ENCODE results near the gene TUBGCP5. TPM values are rescaled to one million over a fixed set of nuclear protein-coding genes. Genes with fewer than 3 reads are reported as not detected.
A peak's percentile ranks its signal among the peaks of the same experiment; 100 is the strongest.

Gene TUBGCP5
- total and polyA plus RNA-seq, 10 of the 15 experiments (the other 5 are each of a cell fraction or from before 2014, with no cell fraction given) = 6.4 to 29.2 (median 20.2) TPM

GRCh38 chr15:23069496-23070166 is 30.3 kb upstream of the TUBGCP5 start:
- no peak overlapping the region for H3K4me3 ChIP-seq
- BruUV-seq (replicated peaks) = no TSS peak
- WGBS (ENCODE audit: insufficient coverage, insufficient replicate concordance, low lambda C conversion rate, missing lambda C conversion rate) = 56% methylated on average over 19 of the region's 20 CpGs
- in situ Hi-C loops (cut with MboI) (loop anchor here (5.0 kb wide), 1 partner anchor 62 kb away; no protein-coding TSS in a partner anchor), intact Hi-C loops (cut with micrococcal nuclease; ENCODE audit: unreplicated experiment) (no loop called here)
- no peaks in the 10 kb centered on the region for H3K4me1 ChIP-seq (ENCODE audit: control insufficient read depth, insufficient read depth, low read length)
- H3K9me3 ChIP-seq (replicated peaks; ENCODE audit: control insufficient read depth, insufficient read depth, low read length) = no peaks in the 10 kb centered on the region
- no peaks in the 10 kb centered on the region for H4K20me1 ChIP-seq (ENCODE audit: control insufficient read depth, insufficient read depth)
- DNase-seq (ENCODE audit: low read depth, low spot score) (no peak), ATAC-seq (no peak), FAIRE-seq (no peak)
- H3K79me2 ChIP-seq (ENCODE audit: control insufficient read depth, insufficient read depth, low read length) = no peaks in the 10 kb centered on the region
- POLR2A ChIA-PET = no interaction called here
- SMC1A ChIA-PET (ENCODE audit: uncharacterized antibody, unreplicated experiment) = no interaction called here
- CTCF ChIA-PET = interaction anchor here (1.2 kb wide), 1 partner anchor 33 kb away, joined by 7 read pairs; no protein-coding TSS in a partner anchor
- H3K4me2 ChIP-seq (ENCODE audit: control insufficient read depth, insufficient read depth) = no peak overlapping the region
- H3K27ac ChIP-seq (ENCODE audit: control insufficient read depth, insufficient read depth) = no peak overlapping the region
- RAD21 ChIA-PET (ENCODE audit: unreplicated experiment) = no interaction called here
- no peaks in the 10 kb centered on the region for H3K36me3 ChIP-seq (ENCODE audit: control insufficient read depth in 2 of 2, insufficient read depth in 2 of 2, low read length in 1 of 2)
- TF ChIP-seq SUPT20H (IDR thresholded peaks at IDR 0.05; ENCODE audit: borderline replicate concordance, control insufficient read depth, low read depth, low read length) (no peak), JUNB (IDR thresholded peaks at IDR 0.05) (no peak), NR2F1 (conservative IDR thresholded peaks at IDR 0.05) (no peak), BACH1 (IDR thresholded peaks at IDR 0.05; ENCODE audit: borderline replicate concordance) (no peak), POLR2AphosphoS5 (IDR thresholded peaks at IDR 0.05; ENCODE audit: low read length) (no peak), CTCF (IDR thresholded peaks at IDR 0.05 in 2 of 3, conservative IDR thresholded peaks at IDR 0.05 in 1 of 3; ENCODE audit: control insufficient read depth in 2 of 3, extremely low read depth in 1 of 3, insufficient read depth in 1 of 3, low read depth in 3 of 3, low read length in 3 of 3) (0 out of 6 replicates have a peak, but pooled peaks of 1 of the 3 experiments have one; percentile 13), ESRRA (IDR thresholded peaks at IDR 0.05; ENCODE audit: low read length) (no peak)
- H3K9ac ChIP-seq (ENCODE audit: control insufficient read depth, insufficient read depth, low read length) = no peak overlapping the region
- H2AFZ ChIP-seq (ENCODE audit: control insufficient read depth, low read depth, low read length) = no peak overlapping the region
- H3K27me3 ChIP-seq (replicated peaks in 1 of 2; ENCODE audit: control insufficient read depth in 2 of 2, insufficient read depth in 2 of 2, low read length in 1 of 2) = no peaks in the 10 kb centered on the region
